ENCODE data around the gene RYR3.

Gene RYR3

GRCh38 chr15:33902043-33902442 lies 591.3 kb downstream of the RYR3 start:
- H3K4me3 ChIP-seq (ENCODE audit: low read length) = no peak overlapping the region

GRCh38 chr15:33903661-33904060 lies 592.9 kb downstream of the RYR3 start:
- H3K36me3 ChIP-seq (ENCODE audit: insufficient read depth, low read length) = no peaks in the 10 kb centered on the region
- no peaks in the 10 kb centered on the region for H3K4me1 ChIP-seq (ENCODE audit: insufficient read depth, low read length)
- no peaks in the 10 kb centered on the region for H3K27me3 ChIP-seq (ENCODE audit: insufficient read depth, low read length)
- H3K9me3 ChIP-seq (ENCODE audit: low read length) = no peaks in the 10 kb centered on the region
- H2AFZ ChIP-seq (ENCODE audit: low read depth, low read length) = no peak overlapping the region
- no peak overlapping the region for H3K4me3 ChIP-seq (ENCODE audit: low read length)

More at GRCh38 chr15:33902043-33902442, 591.3 kb downstream of the RYR3 start:
- Histone ChIP-seq H3K27me3 (ENCODE audit: insufficient read depth, low read length) (no peaks in the 10 kb centered on the region), H3K36me3 (ENCODE audit: insufficient read depth, low read length) (no peaks in the 10 kb centered on the region), H3K4me1 (ENCODE audit: insufficient read depth, low read length) (no peaks in the 10 kb centered on the region), H2AFZ (ENCODE audit: low read depth, low read length) (no peak overlapping the region), H3K9me3 (ENCODE audit: low read length) (no peaks in the 10 kb centered on the region)

- H3K4me3 ChIP-seq (ENCODE audit: low read length) = no peak overlapping the region
- no peaks in the 10 kb centered on the region for H3K36me3 ChIP-seq (ENCODE audit: insufficient read depth, low read length)
- H2AFZ ChIP-seq (ENCODE audit: low read depth, low read length) = no peak overlapping the region
- H3K9me3 ChIP-seq (ENCODE audit: low read length) = no peaks in the 10 kb centered on the region
- H3K4me1 ChIP-seq (ENCODE audit: insufficient read depth, low read length) = no peaks in the 10 kb centered on the region
- no peaks in the 10 kb centered on the region for H3K27me3 ChIP-seq (ENCODE audit: insufficient read depth, low read length)
These were observed 596.6 kb downstream of the RYR3 start for GRCh38 chr15:33907326-33907725.

- Histone ChIP-seq H2AFZ (ENCODE audit: low read depth, low read length) (no peak overlapping the region), H3K9me3 (ENCODE audit: low read length) (no peaks in the 10 kb centered on the region), H3K4me3 (ENCODE audit: low read length) (no peak overlapping the region), H3K36me3 (ENCODE audit: insufficient read depth, low read length) (no peaks in the 10 kb centered on the region), H3K4me1 (ENCODE audit: insufficient read depth, low read length) (no peaks in the 10 kb centered on the region), H3K27me3 (ENCODE audit: insufficient read depth, low read length) (no peaks in the 10 kb centered on the region)
These were observed 597.6 kb downstream of the RYR3 start for GRCh38 chr15:33908406-33908805.

GRCh38 chr15:33910741-33911140 lies 600.0 kb downstream of the RYR3 start:
- no peak overlapping the region for H3K4me3 ChIP-seq (ENCODE audit: low read length)

GRCh38 chr15:33912326-33912725 lies 601.6 kb downstream of the RYR3 start:
- Histone ChIP-seq H3K27me3 (ENCODE audit: insufficient read depth, low read length) (no peaks in the 10 kb centered on the region), H3K36me3 (ENCODE audit: insufficient read depth, low read length) (no peaks in the 10 kb centered on the region), H3K4me1 (ENCODE audit: insufficient read depth, low read length) (no peaks in the 10 kb centered on the region), H3K4me3 (ENCODE audit: low read length) (no peak overlapping the region), H3K9me3 (ENCODE audit: low read length) (no peaks in the 10 kb centered on the region), H2AFZ (ENCODE audit: low read depth, low read length) (no peak overlapping the region)

More at GRCh38 chr15:33910741-33911140, 600.0 kb downstream of the RYR3 start:
- Histone ChIP-seq H2AFZ (ENCODE audit: low read depth, low read length) (no peak overlapping the region), H3K36me3 (ENCODE audit: insufficient read depth, low read length) (no peaks in the 10 kb centered on the region), H3K4me1 (ENCODE audit: insufficient read depth, low read length) (no peaks in the 10 kb centered on the region), H3K9me3 (ENCODE audit: low read length) (no peaks in the 10 kb centered on the region), H3K27me3 (ENCODE audit: insufficient read depth, low read length) (no peaks in the 10 kb centered on the region)

- H3K27me3 ChIP-seq (ENCODE audit: insufficient read depth, low read length) = no peaks in the 10 kb centered on the region
- no peaks in the 10 kb centered on the region for H3K9me3 ChIP-seq (ENCODE audit: low read length)
These were observed 602.7 kb downstream of the RYR3 start for GRCh38 chr15:33913459-33913858.

More at GRCh38 chr15:33913459-33913858, 602.7 kb downstream of the RYR3 start:
- Histone ChIP-seq H3K4me3 (ENCODE audit: low read length) (no peak overlapping the region), H3K4me1 (ENCODE audit: insufficient read depth, low read length) (no peaks in the 10 kb centered on the region), H3K36me3 (ENCODE audit: insufficient read depth, low read length) (no peaks in the 10 kb centered on the region), H2AFZ (ENCODE audit: low read depth, low read length) (no peak overlapping the region)

Measured in neuron (in vitro differentiated cells).